ENCODE measurements around the gene ANKRD13D. TPM values are rescaled to one million over a fixed set of nuclear protein-coding genes. Genes with fewer than 3 reads are reported as not detected.

The ANKRD13D gene
- total RNA-seq, 1 experiment from 2014 or later: 58.9 TPM

DNA sequence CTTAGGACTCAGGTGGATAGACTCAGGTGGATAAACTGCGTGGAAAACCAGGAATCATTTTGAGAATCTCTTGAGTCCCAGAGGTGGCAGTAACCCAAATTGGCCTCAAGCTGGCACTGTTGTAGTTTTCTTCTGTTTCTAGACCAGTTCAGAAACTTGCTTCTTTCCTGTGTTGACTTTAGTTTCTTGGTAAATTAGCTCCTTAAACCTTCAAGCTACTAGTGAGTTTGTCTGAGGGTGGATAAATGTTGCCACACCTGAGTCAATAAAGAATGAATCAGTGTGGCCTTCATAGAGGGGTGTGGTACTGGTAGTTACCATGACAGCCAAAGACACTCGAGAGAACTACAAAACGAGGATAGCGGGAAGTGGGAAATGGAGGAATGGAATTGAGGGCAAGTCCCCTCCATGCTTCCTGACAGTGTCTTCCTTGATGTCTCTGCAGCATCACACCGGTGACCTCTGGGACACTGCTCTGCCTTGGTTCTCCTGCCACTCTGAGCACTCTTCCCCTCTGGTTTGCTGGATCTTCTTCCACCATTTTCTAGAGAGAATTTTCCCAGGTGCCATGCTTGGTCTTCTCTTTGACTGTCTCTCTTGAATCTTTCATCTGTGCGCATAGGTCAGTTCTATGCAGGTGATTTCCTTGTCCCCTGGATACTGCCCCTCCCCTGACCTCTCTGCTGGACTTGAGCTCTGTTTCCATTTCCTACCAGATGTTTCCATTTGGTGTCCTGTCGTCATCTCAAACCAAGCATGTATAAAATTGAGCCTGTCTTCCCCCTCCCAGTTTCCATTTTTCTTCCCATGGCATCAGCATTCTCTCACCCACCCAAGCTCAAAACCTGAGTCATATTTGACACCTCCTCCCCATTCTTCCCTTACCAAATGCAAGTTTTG, 57.1 kb downstream of the ANKRD13D start:
- POLR2A ChIA-PET (ENCODE audit: unreplicated experiment): interaction anchor here (0.6 to 2.1 kb wide), 8 partner anchors 10 to 208 kb away, joined by 3 to 8 read pairs (median 4); partner anchors contain the start of gene RAD9A
- TF ChIP-seq EZH2phosphoT487 (IDR thresholded peaks at IDR 0.05; ENCODE audit: borderline replicate concordance, low read length) (no peak), EZH2 (IDR thresholded peaks at IDR 0.05; ENCODE audit: low read length, unreplicated experiment) (no peak)
- TF ChIP-seq, protein P1, sequence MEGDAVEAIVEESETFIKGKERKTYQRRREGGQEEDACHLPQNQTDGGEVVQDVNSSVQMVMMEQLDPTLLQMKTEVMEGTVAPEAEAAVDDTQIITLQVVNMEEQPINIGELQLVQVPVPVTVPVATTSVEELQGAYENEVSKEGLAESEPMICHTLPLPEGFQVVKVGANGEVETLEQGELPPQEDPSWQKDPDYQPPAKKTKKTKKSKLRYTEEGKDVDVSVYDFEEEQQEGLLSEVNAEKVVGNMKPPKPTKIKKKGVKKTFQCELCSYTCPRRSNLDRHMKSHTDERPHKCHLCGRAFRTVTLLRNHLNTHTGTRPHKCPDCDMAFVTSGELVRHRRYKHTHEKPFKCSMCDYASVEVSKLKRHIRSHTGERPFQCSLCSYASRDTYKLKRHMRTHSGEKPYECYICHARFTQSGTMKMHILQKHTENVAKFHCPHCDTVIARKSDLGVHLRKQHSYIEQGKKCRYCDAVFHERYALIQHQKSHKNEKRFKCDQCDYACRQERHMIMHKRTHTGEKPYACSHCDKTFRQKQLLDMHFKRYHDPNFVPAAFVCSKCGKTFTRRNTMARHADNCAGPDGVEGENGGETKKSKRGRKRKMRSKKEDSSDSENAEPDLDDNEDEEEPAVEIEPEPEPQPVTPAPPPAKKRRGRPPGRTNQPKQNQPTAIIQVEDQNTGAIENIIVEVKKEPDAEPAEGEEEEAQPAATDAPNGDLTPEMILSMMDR (conservative IDR thresholded peaks at IDR 0.05; ENCODE audit: low read depth, low read length): peak; percentile 99
- Histone ChIP-seq H3K27ac (ENCODE audit: low read length) (peak overlapping the region; percentile 95), H3K9me3 (ENCODE audit: low read length) (no peaks in the 10 kb centered on the region), H3K9me2 (replicated peaks; ENCODE audit: low read length) (no peaks in the 10 kb centered on the region), H3K4me2 (ENCODE audit: low read length) (peak overlapping the region; percentile 71), H4K20me1 (ENCODE audit: low read length) (no peaks in the 10 kb centered on the region), H3F3A (ENCODE audit: low read length, unreplicated experiment) (peaks cover 8% of the 10 kb centered on the region), H2AFZ (ENCODE audit: low read length) (peak overlapping the region; percentile 56), H3K9ac (ENCODE audit: low read length) (peak overlapping the region; percentile 80), H3K4me3 (ENCODE audit: low read length) (peak overlapping the region; percentile 26; the same call in 1 of the 2 replicates), H3K36me3 (ENCODE audit: low read depth, low read length) (no peaks in the 10 kb centered on the region), H3K79me2 (ENCODE audit: low read length) (no peaks in the 10 kb centered on the region), H3K27me3 (ENCODE audit: low read length) (no peaks in the 10 kb centered on the region), H3K4me1 (ENCODE audit: insufficient read depth, low read length) (peaks cover 38% of the 10 kb centered on the region)
- BruUV-seq (replicated peaks): no TSS peak
- ATAC-seq (peak; percentile 92), DNase-seq (peak; percentile 99)
- CTCF ChIA-PET: interaction anchor here (0.6 to 3.0 kb wide), 15 partner anchors 8 to 376 kb away, joined by 3 to 55 read pairs (median 5); partner anchors contain the start of genes PPP1CA and RAD9A
- intact Hi-C loops (cut with micrococcal nuclease): loop anchor here (1.0 to 2.0 kb wide), 5 partner anchors 8 to 162 kb away; partner anchors contain the start of genes CDK2AP2 and GRK2

- TF ChIP-seq EZH2phosphoT487 (IDR thresholded peaks at IDR 0.05; ENCODE audit: borderline replicate concordance, low read length) (no peak), EZH2 (IDR thresholded peaks at IDR 0.05; ENCODE audit: low read length, unreplicated experiment) (no peak)
- TF ChIP-seq, protein P1 (conservative IDR thresholded peaks at IDR 0.05; ENCODE audit: low read depth, low read length): no peak
- no peak overlapping the region for H3K27ac ChIP-seq (ENCODE audit: low read length)
- intact Hi-C loops (cut with micrococcal nuclease): no loop called here
Measured at GRCh38 chr11:67347964-67348749, 59.1 kb downstream of the ANKRD13D start.

More at GRCh38 chr11:67347964-67348749, 59.1 kb downstream of the ANKRD13D start:
- no peak overlapping the region for H3K9ac ChIP-seq (ENCODE audit: low read length)
- CTCF ChIA-PET: no interaction called here
- no peaks in the 10 kb centered on the region for H3K36me3 ChIP-seq (ENCODE audit: low read depth, low read length)
- no TSS peak for BruUV-seq (replicated peaks)
- H3K79me2 ChIP-seq (ENCODE audit: low read length): peaks cover 13% of the 10 kb centered on the region
- no peak overlapping the region for H3K4me3 ChIP-seq (ENCODE audit: low read length)
- no peaks in the 10 kb centered on the region for H3K9me2 ChIP-seq (replicated peaks; ENCODE audit: low read length)
- no peaks in the 10 kb centered on the region for H4K20me1 ChIP-seq (ENCODE audit: low read length)
- no peak for DNase-seq
- H3K4me1 ChIP-seq (ENCODE audit: insufficient read depth, low read length): peaks cover 52% of the 10 kb centered on the region
- no peaks in the 10 kb centered on the region for H3K9me3 ChIP-seq (ENCODE audit: low read length)
- no peaks in the 10 kb centered on the region for H3K27me3 ChIP-seq (ENCODE audit: low read length)
- peaks cover 8% of the 10 kb centered on the region for H3F3A ChIP-seq (ENCODE audit: low read length, unreplicated experiment)
- H2AFZ ChIP-seq (ENCODE audit: low read length): no peak overlapping the region
- no peak for ATAC-seq
- no peak overlapping the region for H3K4me2 ChIP-seq (ENCODE audit: low read length)
- POLR2A ChIA-PET (ENCODE audit: unreplicated experiment): interaction anchor here (0.5 kb wide), 1 partner anchor 54 kb away, joined by 8 read pairs; the partner anchor contains the start of gene PPP1CA
